Peyer's patch (tissue), 4 donors: ENCODE results near the gene COL4A1. TPM values are rescaled to one million over a fixed set of nuclear protein-coding genes. Genes with fewer than 3 reads are reported as not detected.

Source experiments
- DNase-seq, 3 donors: peaks; one replicate each; pipeline ENCODE4 v3.0.0-alpha.2; 2017 to 2019
- H3K27ac ChIP-seq, 4 donors: fragments of 200-600 bp; sonication (generic); one replicate each; pipeline ENCODE4 v1.5.1; 2016 to 2019
- H3K27me3 ChIP-seq, 2 donors: fragments of 200-600 bp; sonication (generic); one replicate each; pipeline ENCODE4 v1.5.1; 2019
- H3K36me3 ChIP-seq, 3 donors: fragments of 200-600 bp; sonication (generic); one replicate each; pipeline ENCODE4 v1.5.1; 2016 to 2019
- H3K4me1 ChIP-seq, 4 donors: fragments of 200-600 bp; sonication (generic); one replicate each; pipeline ENCODE4 v1.5.1; 2016 to 2019
- H3K4me3 ChIP-seq, 4 donors: fragments of 200-600 bp; sonication (generic); 1 replicate in 3 of 4; 2 replicates in 1 of 4; pipeline ENCODE4 v1.5.1; 2016 to 2019; ENCODE audit warnings: mild to moderate bottlenecking in 1 of 4
- H3K9me3 ChIP-seq, 4 donors: fragments of 200-600 bp; sonication (generic); one replicate each; pipeline ENCODE4 v1.5.1; 2016 to 2019; ENCODE audit warnings: mild to moderate bottlenecking in 1 of 4
- CTCF ChIP-seq, 6 experiments: fragments of 450-650 bp in 4 of 6; fragments of 200-600 bp in 2 of 6; sonication (generic) in 1 of 6; IDR thresholded peaks; one replicate each; pipeline ENCODE4 v1.5.1; 2017 to 2019; ENCODE audit warnings: antibody characterized with exemption in 6 of 6, mild to moderate bottlenecking in 3 of 6, moderate library complexity in 1 of 6
- POLR2A ChIP-seq, 2 donors: fragments of 450-650 bp; IDR thresholded peaks; one replicate each; pipeline ENCODE4 v1.5.1; 2017; ENCODE audit warnings: antibody characterized with exemption in 2 of 2, mild to moderate bottlenecking in 2 of 2, moderate library complexity in 2 of 2
- total RNA-seq, 4 donors: library from RNA; depleted of rRNA; stranded (reverse); fragments of >200 nt; gene quantifications; one replicate each; pipeline ENCODE4 v1.1.0, GENCODE V29; 2016

The COL4A1 gene
- total RNA-seq, 4 donors from 2014 or later = 28.0 to 69.3 (median 36.3) TPM

GRCh38 chr13:110137680-110138009, 169.3 kb downstream of the COL4A1 start:
- H3K9me3 ChIP-seq = no peaks in the 10 kb centered on the region

DNA sequence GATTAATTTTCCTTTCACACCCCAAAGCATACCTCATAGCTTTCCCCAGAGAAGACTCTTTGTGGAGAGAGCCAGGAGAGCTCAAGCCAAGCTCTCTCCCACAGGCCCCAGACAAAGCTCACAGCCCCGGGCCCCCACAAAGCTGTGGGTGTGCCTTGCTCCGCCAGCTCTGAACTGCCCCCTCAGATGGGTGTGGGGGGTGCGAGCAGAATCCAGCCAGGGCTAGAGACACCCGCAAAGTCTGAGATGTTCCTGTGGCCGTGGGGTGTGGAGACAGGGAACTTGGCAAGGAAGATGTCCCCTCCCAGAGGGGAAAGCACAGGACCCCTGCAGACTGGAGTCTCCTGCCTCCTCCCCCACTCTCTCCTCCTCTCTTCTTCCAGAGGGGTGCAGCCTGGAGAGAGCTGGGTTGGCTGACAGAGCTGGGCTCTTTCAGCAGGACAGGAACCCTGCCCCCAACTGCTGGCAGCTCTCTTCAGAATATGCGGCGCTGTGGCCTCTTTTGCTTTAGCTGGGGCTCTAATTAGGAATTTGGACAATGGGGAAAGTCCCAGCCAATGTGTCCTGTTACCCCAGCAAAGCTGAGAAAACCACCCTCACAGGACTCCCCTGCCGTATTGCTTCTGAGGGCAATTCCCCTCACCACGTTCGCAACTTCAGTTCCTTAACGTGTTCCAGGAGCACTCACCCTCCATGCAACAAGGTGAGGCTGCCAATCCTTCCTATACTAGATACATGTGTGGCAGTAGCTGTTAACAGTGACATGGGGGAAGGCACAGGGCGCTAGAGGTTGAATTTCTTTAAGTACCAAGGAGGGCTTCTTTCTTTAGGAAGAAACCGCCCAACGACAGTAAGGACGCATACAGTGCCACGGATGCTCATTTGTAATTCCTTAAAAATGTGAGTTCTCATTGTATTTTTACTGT, 170.0 kb downstream of the COL4A1 start:
- no peak overlapping the region for H3K4me3 ChIP-seq
- no peak for TF ChIP-seq CTCF (IDR thresholded peaks at IDR 0.05)
- no peak for TF ChIP-seq POLR2A (IDR thresholded peaks at IDR 0.05)

More at GRCh38 chr13:110137680-110138009, 169.3 kb downstream of the COL4A1 start:
- no peaks in the 10 kb centered on the region for H3K27me3 ChIP-seq
- TF ChIP-seq CTCF (IDR thresholded peaks at IDR 0.05) = peak in 3 of 6 experiments; percentile 10 to 27 (median 21)
- no peak for TF ChIP-seq POLR2A (IDR thresholded peaks at IDR 0.05)
- H3K4me3 ChIP-seq = peak overlapping the region; percentile 30 to 65 (median 46)
- H3K27ac ChIP-seq = peak overlapping the region in 1 of 4 donors; percentile 10
- peaks cover 0 to 15% (median 0%) of the 10 kb centered on the region in 4 donors for H3K4me1 ChIP-seq
- no peaks in the 10 kb centered on the region for H3K36me3 ChIP-seq
- DNase-seq = no peak

GRCh38 chr13:110135977-110136597, 170.9 kb downstream of the COL4A1 start:
- no peak overlapping the region for H3K27ac ChIP-seq
- no peak overlapping the region for H3K4me3 ChIP-seq
- TF ChIP-seq CTCF (IDR thresholded peaks at IDR 0.05) (no peak), POLR2A (IDR thresholded peaks at IDR 0.05) (no peak)
- H3K4me1 ChIP-seq = peaks cover 0 to 15% (median 0%) of the 10 kb centered on the region in 4 donors
- H3K9me3 ChIP-seq = no peaks in the 10 kb centered on the region
- no peaks in the 10 kb centered on the region for H3K27me3 ChIP-seq
- H3K36me3 ChIP-seq = no peaks in the 10 kb centered on the region
- no peak for DNase-seq

More for the DNA sequence above, 170.0 kb downstream of the COL4A1 start:
- H3K27ac ChIP-seq = no peak overlapping the region
- H3K27me3 ChIP-seq = no peaks in the 10 kb centered on the region
- DNase-seq = no peak
- H3K36me3 ChIP-seq = no peaks in the 10 kb centered on the region
- H3K9me3 ChIP-seq = no peaks in the 10 kb centered on the region
- peaks cover 0 to 15% (median 0%) of the 10 kb centered on the region in 4 donors for H3K4me1 ChIP-seq

DNA sequence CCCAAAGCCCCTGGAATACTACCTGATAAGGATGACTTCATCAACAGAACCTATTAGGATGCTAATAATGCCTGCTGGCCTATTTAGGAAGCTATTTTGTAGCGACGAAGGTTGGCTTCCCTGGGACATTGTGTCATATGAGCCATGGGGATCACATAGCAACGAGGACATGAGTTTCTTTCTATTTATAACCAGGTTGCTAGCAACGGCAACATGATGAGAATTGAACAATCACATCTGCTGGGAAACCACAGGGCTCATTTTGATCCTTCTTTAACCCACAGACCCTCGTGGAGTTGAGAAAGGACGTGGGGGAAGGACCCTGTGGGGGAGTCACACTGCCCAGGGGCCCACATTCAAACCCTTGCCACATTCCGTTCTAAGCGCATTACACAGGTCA, 172.2 kb downstream of the COL4A1 start:
- DNase-seq = no peak
- peaks cover 0 to 15% (median 0%) of the 10 kb centered on the region in 4 donors for H3K4me1 ChIP-seq
- H3K27me3 ChIP-seq = no peaks in the 10 kb centered on the region
- H3K36me3 ChIP-seq = no peaks in the 10 kb centered on the region
- H3K27ac ChIP-seq = peak overlapping the region in 1 of 4 donors; percentile 12
- TF ChIP-seq POLR2A (IDR thresholded peaks at IDR 0.05) (no peak), CTCF (IDR thresholded peaks at IDR 0.05) (no peak)
- no peaks in the 10 kb centered on the region for H3K9me3 ChIP-seq
- H3K4me3 ChIP-seq = no peak overlapping the region

- no peaks in the 10 kb centered on the region for H3K36me3 ChIP-seq
- no peaks in the 10 kb centered on the region for H3K9me3 ChIP-seq
- no peak overlapping the region for H3K4me3 ChIP-seq
- H3K27me3 ChIP-seq = no peaks in the 10 kb centered on the region
- DNase-seq = no peak
- no peak overlapping the region for H3K27ac ChIP-seq
- H3K4me1 ChIP-seq = peaks cover 0 to 15% (median 0%) of the 10 kb centered on the region in 4 donors
- TF ChIP-seq POLR2A (IDR thresholded peaks at IDR 0.05) = no peak
- TF ChIP-seq CTCF (IDR thresholded peaks at IDR 0.05) = no peak
These were observed 173.3 kb downstream of the COL4A1 start for GRCh38 chr13:110133425-110134235.
